RKO (cell line): Measurements from ENCODE around the gene MAK.
"Not testable (repeated sequence)": the region's sequence is repeated elsewhere in the genome, so short reads cannot be mapped to it uniquely, and the experiment has no call there.

Experiments used
- DNase-seq: peaks from one replicate; pipeline ENCODE4 v3.0.0-alpha.2; 2016; ENCODE audit warnings: low spot score

Gene MAK

DNA sequence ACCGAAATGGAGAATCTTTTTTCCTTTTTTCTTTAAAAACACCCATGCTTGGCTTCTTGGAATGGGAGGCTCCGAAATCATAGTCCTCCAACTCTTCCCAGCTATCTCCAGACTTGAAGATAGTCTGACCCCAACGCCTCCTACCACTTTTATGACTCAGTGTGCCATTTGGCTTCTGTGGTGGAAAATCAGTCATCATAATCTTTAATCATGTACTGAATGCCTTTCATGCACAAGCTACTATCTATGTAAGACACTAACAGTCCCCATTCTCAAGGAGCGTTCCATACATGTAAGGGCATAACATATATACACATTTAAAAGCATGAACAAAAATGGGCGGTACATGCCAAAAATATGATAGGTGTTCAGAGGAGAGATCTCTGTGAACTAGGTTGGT is 46.7 kb downstream of the MAK start:
- DNase-seq: no peak

DNA sequence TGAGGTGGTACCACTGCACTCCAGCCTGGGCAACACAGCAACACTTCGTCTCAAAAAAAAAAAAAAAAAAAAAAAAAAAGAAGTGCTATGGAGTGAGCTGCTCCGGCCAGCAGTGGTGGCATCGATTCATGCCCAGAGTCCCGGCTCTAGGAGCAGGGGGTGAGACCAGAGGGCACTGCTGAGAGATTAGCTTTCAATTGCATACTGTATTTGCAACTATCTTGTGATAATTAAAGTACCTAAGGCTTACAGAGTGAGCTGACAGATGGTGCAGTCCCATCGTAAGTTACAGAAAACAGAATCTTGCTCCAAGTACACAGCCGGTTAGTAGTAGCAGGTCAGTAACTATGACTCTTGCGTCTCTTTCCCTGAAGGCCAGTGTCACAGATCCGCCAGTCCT is 59.3 kb downstream of the MAK start:
- DNase-seq: no peak

DNA sequence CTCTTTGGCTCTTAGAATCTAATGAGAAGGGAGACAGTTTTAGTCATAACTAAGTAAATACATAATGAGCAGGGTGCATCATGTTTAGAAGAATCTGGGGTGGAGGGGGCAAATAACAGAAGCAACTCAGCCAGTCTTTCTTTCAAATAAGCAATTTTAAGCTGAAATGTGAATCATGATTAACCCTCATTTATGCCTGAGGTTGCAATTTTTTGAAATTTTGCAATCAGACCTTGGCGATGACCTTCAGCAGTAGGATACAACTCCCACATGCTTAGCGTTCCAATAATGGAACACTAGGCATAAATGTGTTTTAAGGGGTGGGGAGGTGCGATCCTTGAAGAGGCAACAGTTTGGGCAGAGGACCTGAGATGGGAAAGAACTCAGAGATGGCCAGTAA is 60.1 kb downstream of the MAK start:
- no peak for DNase-seq

DNA sequence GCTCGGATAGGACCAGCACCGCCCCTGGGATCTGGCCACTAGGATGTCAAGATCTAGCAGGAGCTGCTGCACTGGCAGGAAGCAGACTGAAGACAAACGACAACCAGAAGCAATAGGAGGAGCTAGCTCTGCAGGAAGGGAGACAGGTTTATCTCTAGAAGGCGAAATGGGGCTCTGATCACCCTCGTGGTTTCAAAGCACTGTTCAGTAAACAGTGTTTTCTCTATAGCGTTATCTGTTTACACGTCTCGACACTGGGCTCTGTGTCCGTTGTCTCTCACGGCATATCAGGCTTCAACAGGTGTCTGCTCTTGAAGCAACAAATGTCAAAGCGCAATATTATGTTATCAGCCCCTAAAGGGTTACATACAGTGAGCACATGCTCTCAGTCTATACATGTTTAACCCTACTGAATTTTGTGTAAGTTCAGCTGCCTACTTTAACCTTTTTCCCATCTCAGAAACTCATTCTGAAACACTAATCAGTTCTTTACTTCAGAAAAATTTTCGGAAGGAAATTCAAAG is 66.9 kb downstream of the MAK start:
- no peak for DNase-seq

DNA sequence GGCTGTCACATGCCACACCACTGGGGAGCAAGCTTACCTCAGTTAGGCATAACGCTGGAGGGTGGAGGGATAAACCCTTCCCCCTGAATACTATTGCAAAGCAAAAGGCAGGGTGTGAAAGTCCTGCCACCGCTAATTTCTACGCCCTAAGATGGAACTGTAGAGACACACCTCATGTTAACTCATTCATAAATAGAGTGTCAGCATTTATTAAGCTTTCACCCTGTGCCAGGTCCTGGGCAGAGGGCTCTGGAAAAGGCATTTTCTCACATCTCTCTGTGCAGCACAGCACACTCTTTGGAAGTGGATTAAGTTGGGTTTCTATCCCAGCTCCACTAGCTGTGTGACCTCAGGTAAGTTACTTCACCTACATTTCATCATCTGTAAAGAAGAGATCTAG is 68.9 kb downstream of the MAK start:
- no peak for DNase-seq

DNA sequence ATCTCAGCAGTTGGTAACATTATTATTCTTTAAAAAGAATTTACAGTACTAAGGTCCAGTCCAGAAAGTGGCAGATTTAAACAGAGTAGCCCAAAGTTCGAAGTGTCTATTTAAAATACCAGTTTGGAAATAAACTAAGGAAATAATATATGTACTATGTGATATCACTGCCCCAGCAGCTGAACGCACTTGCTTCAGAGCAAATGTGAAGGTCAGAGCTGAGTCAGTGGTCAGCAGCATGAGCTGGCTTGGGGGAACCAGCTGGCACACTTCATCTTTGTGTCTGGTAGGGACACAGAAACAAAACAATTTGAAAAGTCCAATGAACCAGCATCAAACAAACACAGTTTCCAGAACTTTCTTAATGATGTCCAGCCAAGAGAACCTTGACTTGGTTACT is 75.3 kb downstream of the MAK start:
- peak; percentile 39 for DNase-seq

DNA sequence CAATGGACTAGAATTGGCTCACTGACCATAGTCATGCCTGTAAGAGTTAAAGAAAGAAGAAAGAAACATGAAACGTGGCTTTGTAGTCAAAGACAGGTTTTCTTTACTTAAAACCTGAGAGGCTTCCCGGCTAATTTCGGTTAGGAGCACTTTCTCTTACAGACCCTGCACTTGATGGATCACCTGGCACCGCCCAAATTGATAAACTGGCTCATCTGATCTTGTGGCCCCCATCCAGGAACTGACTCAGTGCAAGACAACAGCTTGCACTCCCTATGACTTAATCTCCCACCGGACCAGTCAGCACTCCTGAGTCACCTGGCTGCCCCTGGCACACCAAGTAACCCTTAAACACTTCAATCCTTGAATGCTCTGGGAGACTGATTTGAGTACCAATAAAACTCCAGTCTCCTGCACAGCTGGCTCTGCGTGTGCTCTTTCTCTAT is 78.4 kb downstream of the MAK start:
- peak; percentile 89 for DNase-seq

DNA sequence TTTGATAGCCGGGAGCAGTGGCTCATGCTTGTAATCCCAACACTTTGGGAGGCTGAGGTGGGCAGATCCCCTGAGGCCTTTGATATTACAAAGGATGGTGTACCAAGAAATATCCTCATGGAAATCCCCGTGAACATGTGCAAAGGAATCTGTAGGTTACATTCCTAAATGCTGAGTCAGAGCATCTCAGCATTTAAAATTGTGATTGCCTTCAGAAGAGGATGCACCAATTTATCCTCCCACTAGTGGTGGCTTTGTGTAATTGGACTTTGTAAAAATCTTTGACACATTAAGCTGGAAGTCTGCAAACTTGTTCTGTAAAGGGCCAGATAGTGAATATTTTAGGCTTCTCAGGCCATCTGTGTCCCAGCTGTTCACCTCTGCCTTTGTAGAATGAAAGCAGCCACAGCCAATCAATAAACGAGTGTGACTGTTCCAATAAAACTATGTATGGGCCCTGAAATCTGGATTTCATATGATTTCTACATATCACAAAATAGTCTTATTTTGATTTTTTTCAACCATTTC is 79.0 kb downstream of the MAK start:
- peak; percentile 92 for DNase-seq

DNA sequence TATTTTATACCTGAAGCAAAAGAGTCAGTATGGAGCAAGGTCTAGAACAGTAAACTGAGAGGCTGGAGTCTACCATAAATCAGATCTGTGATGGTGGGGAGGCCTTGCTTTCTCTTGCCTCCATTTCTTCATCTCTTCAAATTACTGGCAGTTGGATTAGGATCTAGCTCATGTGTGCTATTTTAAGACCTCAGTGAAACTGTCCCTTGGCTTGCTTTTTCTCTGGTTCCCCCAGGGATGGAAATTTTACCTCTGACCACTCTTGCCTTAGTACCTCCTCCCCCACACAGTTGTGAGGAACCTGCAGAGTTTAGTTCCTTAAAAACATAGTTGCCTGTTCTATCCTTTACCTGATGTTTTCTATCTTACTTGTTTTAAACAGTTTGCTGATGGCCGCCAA is 82.3 kb downstream of the MAK start:
- no peak for DNase-seq

DNA sequence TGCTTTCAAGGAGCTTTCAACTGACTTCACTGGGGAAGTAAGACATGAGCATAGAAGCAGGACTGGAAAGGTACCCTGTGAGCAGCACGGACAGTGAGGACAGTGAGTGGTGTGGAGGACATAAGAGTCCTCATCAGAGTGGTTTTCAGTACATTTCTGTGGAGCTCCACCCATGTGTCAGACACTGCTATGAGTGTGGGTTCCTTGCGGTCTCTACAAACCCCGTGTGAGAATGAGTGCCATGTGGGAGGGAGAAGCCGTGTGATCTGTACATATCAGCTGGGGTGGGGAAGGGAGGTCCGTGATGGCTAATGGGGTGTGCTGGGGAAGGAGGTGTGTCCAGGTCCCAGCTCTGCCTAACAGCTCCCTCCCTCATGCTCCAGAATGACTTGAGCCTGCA is 86.6 kb downstream of the MAK start:
- not testable (repeated sequence) for DNase-seq

DNA sequence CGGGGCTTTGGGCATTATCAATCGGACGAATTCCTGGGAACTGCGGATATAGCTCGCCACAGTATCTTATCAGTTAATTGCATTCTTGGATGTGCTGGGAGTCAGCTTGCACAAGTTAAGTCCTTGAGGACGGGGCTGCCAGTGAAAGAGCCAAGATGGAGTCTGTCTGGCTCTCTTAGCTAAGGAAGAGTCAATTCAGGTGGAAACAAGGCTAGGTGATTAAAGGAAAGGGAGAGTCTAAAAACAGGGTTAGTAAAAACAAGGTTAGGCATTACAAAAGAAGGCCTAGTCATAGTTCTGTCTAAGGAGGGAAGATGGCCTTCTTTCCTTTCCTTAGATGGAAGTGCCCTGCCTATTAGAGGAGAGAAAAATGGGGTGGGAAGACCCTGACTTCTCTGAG is 87.8 kb downstream of the MAK start:
- DNase-seq: not testable (repeated sequence)

DNA sequence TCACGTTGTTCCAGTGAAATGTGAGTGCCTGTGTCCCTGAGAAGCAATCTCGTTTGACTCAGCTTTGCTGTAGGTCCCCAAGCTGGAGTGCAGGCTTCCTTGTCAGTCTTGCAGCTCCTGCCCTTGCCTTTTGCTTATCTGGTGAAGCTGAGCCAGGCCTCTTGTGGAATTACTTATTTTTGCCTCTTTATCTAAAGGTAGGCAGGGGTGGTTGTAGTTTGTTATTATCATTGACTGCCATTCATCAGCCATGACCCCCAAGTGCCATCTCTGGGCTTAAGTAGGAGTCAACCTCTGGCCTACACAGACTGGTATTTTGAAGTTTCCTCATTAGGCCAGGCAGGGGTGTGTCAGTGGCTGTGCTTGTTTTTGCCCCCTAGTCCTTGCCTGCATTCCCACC is 88.6 kb downstream of the MAK start:
- DNase-seq: no peak

DNA sequence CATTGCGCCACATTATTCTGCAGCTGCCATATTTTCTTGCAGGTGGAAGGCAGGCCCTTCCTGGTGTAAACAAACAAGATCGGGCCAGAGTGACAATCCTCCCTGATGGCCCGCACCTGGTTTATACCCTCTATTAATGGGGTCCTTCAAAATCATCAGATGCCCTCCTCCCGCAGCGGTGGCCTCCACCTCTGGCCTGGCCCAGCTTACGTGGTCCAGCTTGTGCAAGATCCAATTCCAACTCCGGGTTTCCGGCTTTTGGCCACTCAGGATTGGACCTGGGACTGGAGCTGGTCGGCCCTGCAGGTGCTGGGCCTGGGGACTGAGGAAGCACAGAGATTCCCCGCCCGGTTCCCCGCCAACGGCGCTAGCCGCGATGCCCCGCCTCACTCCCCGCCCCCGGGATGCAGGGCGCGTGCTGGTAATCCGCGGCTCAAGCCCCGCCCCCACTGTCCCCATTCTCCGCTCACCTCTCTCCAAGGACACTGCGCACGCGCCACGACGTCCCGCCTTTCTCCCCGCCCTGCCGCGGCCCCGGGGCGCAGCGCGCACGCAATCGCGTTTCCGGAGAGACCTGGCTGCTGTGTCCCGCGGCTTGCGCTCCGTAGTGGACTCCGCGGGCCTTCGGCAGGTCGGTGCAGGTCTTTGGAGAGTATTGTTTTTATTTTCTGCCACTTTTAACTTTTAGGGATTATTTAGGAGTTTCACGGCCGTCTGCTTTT is 90.9 kb downstream of the MAK start, which contains the start of gene TMEM14B:
TMEM14B (plus strand) TSS at position 555 of the 722 bp plus-strand sequence. CDS start 1,441 bp downstream, outside the sequence.
- peak; percentile 96 for DNase-seq

DNA sequence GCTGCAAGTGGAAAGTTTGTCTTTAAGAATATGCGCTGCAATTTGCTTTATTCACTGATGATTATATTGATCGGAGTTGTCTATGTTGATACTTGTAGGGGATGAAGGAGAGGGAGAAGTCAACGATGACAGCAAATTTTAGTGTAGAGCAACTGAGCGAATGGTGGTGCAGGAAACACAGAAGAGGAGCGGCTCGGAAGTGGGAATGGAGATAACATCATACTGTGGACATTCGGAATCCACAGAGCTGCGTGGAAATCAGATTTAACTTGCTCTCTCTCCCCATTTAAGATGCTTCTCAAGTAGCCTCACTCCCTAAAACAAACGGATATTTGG is 91.5 kb downstream of the MAK start:
- no peak for DNase-seq

DNA sequence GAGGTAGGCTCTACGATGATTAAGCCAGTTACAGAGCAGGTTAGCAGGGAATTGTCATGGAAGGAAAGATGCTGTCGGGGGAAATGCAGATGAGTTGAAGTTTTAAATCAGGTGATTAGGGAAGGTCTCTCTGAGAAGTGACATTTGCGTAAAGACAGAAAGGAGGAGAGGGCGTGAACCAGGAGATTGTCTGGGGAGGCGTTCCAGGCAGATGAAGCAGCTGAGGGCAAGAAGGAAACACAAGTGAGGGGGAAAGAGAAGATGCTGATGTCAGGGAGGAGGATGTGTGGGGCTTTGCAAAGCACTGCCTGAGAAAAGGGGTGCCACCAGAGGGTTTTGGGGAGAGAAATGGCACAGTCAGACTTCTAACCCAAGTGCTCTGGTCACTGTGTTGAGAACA is 93.2 kb downstream of the MAK start:
- DNase-seq: no peak

DNA sequence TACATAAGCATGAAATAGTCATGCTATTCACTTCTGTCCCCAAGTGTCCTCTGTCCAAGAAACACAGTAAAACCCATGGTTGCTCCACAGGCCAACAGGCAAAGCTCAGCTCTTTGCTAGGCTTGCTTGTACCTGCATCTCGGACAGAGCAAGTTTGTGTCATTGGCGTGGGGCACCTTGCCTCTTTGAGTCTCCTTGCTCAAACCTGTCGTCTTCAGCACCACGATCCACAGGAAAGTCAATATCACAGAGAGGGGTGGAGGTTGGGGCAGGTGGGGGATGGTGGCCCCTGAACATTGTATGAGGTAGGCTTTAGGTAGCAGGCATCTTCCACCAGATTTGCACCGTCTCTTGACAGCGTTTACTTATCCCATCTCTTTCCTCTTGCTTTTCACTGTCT is 94.8 kb downstream of the MAK start:
- DNase-seq: no peak

DNA sequence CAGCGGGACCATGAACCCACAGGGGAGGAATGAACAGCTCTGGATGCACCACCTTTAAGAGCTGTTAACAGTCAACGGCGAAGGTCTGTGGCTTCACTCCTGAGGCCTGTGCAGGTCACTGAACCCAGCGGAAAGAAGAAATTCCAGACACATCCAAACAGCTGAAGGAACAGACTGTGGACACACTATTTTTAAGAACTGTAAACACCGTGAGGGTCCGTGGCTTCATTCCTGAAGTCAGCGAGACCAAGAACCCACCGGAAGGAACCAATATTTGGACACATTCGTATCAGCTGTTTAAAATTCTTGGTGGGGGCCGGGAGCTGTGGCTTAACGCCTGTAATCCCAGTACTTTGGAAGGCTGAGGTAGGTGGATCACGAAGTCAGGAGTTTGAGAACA is 96.1 kb downstream of the MAK start:
- DNase-seq: no peak

DNA sequence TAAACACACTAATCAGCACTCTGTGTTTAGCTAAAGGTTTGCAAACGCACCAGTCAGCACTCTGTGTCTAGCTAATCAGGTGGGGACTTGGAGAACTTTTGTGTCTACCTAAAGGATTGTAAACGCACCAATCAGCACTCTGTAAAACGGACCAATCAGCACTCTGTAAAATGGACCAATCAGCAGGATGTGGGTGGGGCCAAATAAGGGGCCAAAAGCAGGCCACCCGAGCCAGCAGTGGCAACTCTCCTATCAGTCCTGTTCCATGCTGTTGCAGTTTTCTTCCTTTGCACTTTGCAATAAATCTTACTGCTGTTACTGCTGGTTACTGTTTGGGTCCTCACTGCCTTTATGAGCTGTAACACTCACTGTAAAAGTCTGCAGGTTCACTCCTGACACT is 96.7 kb downstream of the MAK start:
- not testable (repeated sequence) for DNase-seq

DNA sequence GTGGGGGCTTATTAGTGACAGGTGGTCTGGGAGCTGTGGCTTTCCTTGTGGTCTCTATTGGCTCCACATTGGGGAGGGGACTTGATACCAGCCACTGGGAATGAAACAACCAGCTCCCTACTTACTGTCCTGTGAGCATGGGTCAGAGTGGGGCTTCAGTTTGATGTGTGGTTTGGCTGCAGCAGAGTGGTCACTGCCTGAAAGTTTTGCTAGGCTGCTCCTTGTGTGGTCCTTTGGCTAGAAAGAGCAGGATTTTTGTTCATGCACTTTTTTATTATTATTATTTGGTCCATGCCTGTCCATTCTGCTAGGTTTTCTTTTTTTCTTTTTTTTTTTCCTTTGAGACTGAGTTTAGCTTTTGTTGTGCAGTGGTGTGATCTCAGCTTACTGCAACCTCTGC is 98.3 kb downstream of the MAK start:
- no peak for DNase-seq

DNA sequence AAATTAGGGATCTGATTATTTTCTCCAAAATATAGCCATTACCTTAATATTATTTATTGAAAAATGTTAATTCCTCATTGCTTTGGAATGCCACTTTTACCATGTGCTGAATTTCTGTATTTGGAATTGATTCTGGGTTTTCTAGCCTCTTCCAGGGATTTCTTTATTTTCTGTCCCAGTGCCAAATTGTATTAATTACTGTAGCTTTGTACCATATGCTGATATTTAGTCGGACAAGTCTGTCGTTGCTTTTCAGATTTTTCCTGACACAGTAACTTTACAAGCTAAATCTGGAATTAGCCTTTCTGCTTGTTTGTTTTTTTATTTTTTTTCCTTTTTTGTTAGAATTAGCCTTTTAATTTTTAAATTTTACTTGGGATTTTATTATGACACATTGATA is 101.6 kb downstream of the MAK start:
- no peak for DNase-seq

DNA sequence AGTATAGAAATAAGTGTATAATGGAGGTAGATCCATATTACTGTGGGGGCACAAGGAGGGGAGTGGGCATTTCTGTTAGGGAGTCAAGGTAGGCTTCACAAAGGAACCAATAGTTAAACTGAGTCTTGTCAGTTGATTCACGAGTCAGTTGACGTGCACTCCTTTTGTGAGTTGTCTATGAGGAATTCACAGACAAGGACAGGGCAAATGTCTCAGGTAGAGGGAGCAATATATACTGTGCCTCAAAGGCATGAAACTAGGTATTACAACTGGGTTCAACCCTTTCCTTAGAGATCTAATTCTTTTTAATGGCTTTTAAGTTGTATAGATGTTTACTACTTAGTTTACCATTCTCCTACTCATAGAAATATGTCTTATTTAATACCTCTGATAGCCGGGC is 104.5 kb downstream of the MAK start:
- DNase-seq: no peak

DNA sequence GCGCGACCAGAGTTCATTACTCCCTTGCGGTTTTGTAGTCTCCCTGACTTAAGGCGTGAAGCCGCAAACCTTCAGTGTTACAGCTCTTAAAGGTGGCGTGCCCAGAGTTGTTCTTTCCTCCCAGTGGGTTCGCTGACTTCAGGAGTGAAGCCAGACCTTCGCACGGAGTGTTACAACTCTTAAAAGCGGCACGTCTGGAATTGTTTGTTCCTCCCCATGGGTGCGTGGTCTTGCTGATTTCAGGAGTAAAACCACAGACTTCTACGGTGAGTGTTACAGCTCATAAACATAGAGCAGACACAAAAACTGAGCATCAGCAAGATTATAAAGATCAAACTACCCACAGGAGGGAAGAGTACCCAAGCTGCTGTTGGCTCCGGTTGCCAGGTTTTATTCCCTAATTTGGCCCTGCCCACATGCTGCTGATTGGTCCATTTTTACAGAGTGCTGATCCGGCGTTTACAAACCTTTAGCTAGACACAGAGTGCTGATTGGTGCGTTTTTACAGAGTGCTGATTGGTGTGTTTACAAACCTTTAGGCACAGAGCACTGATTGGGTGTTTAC is 105.1 kb downstream of the MAK start:
- no peak for DNase-seq

DNA sequence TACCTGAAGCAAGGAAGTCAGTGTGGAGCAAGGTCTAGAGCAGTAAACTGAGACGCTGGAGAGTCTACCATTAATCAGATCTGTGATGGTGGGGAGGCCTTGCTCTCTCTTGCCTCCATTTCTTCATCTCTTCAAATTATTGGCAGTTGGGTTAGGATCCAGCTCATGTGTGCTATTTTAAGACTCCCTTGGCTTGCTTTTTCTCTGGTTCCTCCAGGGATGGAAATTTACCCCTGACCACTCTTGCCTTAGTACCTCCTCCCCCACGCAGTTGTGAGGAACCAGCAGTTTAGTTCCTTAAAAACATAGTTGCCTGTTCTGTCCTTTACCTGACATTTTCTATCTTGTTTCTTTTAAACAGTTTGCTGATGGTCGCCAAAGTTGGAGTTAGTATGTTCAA is 108.1 kb downstream of the MAK start:
- DNase-seq: no peak

DNA sequence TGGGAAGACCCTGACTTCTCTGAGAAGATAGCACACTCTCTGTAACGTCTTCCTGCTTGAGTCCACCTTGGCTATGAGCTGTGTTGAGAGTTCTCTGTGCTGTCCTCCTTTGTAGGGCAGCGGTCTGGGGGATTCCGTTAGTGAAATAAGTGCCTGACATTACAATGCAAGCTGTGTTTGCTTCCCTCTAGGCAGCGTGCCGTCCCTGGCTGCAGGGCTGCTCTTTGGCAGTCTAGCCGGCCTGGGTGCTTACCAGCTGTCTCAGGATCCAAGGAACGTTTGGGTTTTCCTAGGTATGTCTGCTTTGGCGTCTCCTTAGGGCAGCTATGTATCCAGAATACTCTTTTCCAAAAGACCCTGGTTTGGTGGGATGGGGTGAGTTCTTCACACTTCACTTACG is 112.6 kb downstream of the MAK start:
- no peak for DNase-seq
